ENCODE data around the gene JAK3. TPM values are rescaled to one million over a fixed set of nuclear protein-coding genes. Genes with fewer than 3 reads are reported as not detected.

The JAK3 gene
- total and polyA plus RNA-seq, 2 donors (not counting 3 experiments of a cell fraction or from before 2014, with no cell fraction given) = 3.1 to 3.8 TPM

- BruUV-seq (replicated peaks) = no TSS peak
- ChIA-PET CTCF (interaction anchor here (1.0 to 1.2 kb wide), 2 partner anchors 14 to 58 kb away, joined by 3 read pairs; no protein-coding TSS in a partner anchor), POLR2A (interaction anchor here (0.7 kb wide), 1 partner anchor 62 kb away, joined by 3 read pairs; no protein-coding TSS in a partner anchor)
- no peaks in the 10 kb centered on the region for H4K20me1 ChIP-seq (replicated peaks; ENCODE audit: control insufficient read depth, extremely low read depth, insufficient read depth, low read length)
- dilution Hi-C loops (cut with MboI; ENCODE audit: extremely low pct_ligation_motif_present, low sequenced_read_pairs) = no loop called here
- TF ChIP-seq MYC (IDR thresholded peaks at IDR 0.05; ENCODE audit: low read depth, low read length) (no peak), GATA2 (IDR thresholded peaks at IDR 0.05; ENCODE audit: insufficient read depth, insufficient read length, low read depth, low read length) (no peak), EZH2 (IDR thresholded peaks at IDR 0.05; ENCODE audit: borderline replicate concordance, low read depth, low read length, severe bottlenecking) (no peak), JUN (IDR thresholded peaks at IDR 0.05; ENCODE audit: borderline replicate concordance, insufficient read depth, insufficient read length, low read depth) (no peak), CTCF (IDR thresholded peaks at IDR 0.05; ENCODE audit: extremely low read depth in 1 of 2, insufficient read depth in 1 of 2, low read depth in 1 of 2, low read length in 2 of 2) (no peak), POLR2A (IDR thresholded peaks at IDR 0.05; ENCODE audit: low read depth, low read length) (no peak), POLR2AphosphoS5 (IDR thresholded peaks at IDR 0.05; ENCODE audit: insufficient read depth, low read depth, low read length) (no peak), FOS (IDR thresholded peaks at IDR 0.05; ENCODE audit: borderline replicate concordance, insufficient read depth, low read length) (no peak), MAX (IDR thresholded peaks at IDR 0.05; ENCODE audit: insufficient read depth, insufficient read length) (no peak)
- no peak overlapping the region for H3K4me2 ChIP-seq (ENCODE audit: insufficient read depth, low read length)
- H3K79me2 ChIP-seq (ENCODE audit: control insufficient read depth, insufficient read depth, low read length) = no peaks in the 10 kb centered on the region
- H3K9ac ChIP-seq (replicated peaks; ENCODE audit: extremely low read depth, insufficient read depth, low read length) = no peak overlapping the region
- FAIRE-seq = no peak
- H3K4me3 ChIP-seq (replicated peaks in 1 of 3; ENCODE audit: insufficient read depth in 1 of 3, low read depth in 1 of 3, low read length in 3 of 3) = no peak overlapping the region
- no peak for DNase-seq (ENCODE audit: low read depth, low spot score)
- no peak overlapping the region for H3K27ac ChIP-seq (ENCODE audit: insufficient read depth, low read depth, low read length)
- no peaks in the 10 kb centered on the region for H3K36me3 ChIP-seq (ENCODE audit: control insufficient read depth in 2 of 2, extremely low read depth in 1 of 2, insufficient read depth in 2 of 2, low read length in 2 of 2)
- peaks cover 3% of the 10 kb centered on the region for H3K4me1 ChIP-seq (ENCODE audit: control insufficient read depth, extremely low read depth, insufficient read depth, low read length)
- H3K9me1 ChIP-seq (replicated peaks; ENCODE audit: control insufficient read depth, extremely low read depth, insufficient read depth, low read length) = no peaks in the 10 kb centered on the region
- intact Hi-C loops (cut with micrococcal nuclease) = no loop called here
- H3K9me3 ChIP-seq (replicated peaks; ENCODE audit: control insufficient read depth, insufficient read depth, low read length) = no peaks in the 10 kb centered on the region
- peaks cover 13 to 14% of the 10 kb centered on the region in 2 experiments for H3K27me3 ChIP-seq (ENCODE audit: control insufficient read depth in 2 of 2, insufficient read depth in 2 of 2, low read length in 2 of 2)
- no peak overlapping the region for H2AFZ ChIP-seq (ENCODE audit: low read depth, low read length)
Observed at GRCh38 chr19:17797424-17798201, 50.2 kb downstream of the JAK3 start.

All from endothelial cell of umbilical vein (primary cell).